Measurements from ENCODE around the gene PCDH9.

DNA sequence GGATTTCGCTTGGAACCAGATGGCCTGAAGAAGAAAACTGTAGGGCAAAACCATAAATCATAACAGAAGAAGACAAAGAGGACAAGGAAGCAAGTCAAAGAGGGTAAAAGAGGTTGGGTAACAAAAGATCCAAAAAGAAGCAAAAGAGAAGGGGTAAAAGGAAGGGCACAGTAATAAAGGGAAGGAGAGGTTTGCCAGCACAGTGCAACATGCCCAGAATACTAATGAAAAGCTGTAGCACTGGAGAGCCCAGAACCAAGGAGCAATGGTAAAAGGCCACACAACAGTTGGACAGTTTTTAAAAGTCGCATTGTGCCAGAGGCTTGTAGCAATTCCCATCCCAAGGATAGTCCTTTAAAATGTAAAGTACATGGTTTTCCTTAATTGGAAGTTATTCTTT lies 506.6 kb downstream of the PCDH9 start:
- TF ChIP-seq, protein P1, sequence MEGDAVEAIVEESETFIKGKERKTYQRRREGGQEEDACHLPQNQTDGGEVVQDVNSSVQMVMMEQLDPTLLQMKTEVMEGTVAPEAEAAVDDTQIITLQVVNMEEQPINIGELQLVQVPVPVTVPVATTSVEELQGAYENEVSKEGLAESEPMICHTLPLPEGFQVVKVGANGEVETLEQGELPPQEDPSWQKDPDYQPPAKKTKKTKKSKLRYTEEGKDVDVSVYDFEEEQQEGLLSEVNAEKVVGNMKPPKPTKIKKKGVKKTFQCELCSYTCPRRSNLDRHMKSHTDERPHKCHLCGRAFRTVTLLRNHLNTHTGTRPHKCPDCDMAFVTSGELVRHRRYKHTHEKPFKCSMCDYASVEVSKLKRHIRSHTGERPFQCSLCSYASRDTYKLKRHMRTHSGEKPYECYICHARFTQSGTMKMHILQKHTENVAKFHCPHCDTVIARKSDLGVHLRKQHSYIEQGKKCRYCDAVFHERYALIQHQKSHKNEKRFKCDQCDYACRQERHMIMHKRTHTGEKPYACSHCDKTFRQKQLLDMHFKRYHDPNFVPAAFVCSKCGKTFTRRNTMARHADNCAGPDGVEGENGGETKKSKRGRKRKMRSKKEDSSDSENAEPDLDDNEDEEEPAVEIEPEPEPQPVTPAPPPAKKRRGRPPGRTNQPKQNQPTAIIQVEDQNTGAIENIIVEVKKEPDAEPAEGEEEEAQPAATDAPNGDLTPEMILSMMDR (IDR thresholded peaks at IDR 0.05; ENCODE audit: insufficient read depth, low read length, poor library complexity, severe bottlenecking) = no peak
- no peak for TF ChIP-seq EZH2phosphoT487 (conservative IDR thresholded peaks at IDR 0.05; ENCODE audit: low read length)

All from SU-DHL-6 (cell line).